Neural cell (in vitro differentiated cells): ENCODE data around the gene ZNF37A. TPM values are rescaled to one million over a fixed set of nuclear protein-coding genes. Genes with fewer than 3 reads are reported as not detected.

Experiments
- H2AFZ ChIP-seq: fragments of 200-600, 300-800 bp; sonication (generic), shearing (Covaris generic); 2 replicates; pipeline ENCODE4 v1.6.0; 2014; ENCODE audit warnings: low read depth, mild to moderate bottlenecking, antibody characterized with exemption, low read length, moderate library complexity
- H3F3A ChIP-seq: fragments of 200-600 bp; shearing (Covaris generic); 2 replicates; pipeline ENCODE4 v1.6.1; 2016; ENCODE audit warnings: mild to moderate bottlenecking, moderate library complexity, mixed read lengths, antibody characterized with exemption, low read length; ENCODE audit not compliant: insufficient read depth, poor library complexity, severe bottlenecking
- H3K27ac ChIP-seq: fragments of 200-600, 300-800 bp; sonication (generic), shearing (Covaris generic); 2 replicates; pipeline ENCODE4 v1.5.1; 2014; ENCODE audit warnings: mild to moderate bottlenecking, low read length, moderate library complexity
- H3K27me3 ChIP-seq: fragments of 300-800, 200-600 bp; sonication (generic), shearing (Covaris generic); 2 replicates; pipeline ENCODE4 v1.6.0; 2014; ENCODE audit warnings: mild to moderate bottlenecking, low read depth, low read length, moderate library complexity; ENCODE audit not compliant: insufficient read depth
- H3K36me3 ChIP-seq: fragments of 300-800, 200-600 bp; sonication (generic), shearing (Covaris generic); 2 replicates; pipeline ENCODE4 v1.5.1; 2014; ENCODE audit warnings: mild to moderate bottlenecking, antibody characterized with exemption, low read length, moderate library complexity; ENCODE audit not compliant: insufficient read depth
- H3K4me2 ChIP-seq: fragments of 300-800, 200-600 bp; sonication (generic), shearing (Covaris generic); 2 replicates; pipeline ENCODE4 v1.6.0; 2014; ENCODE audit warnings: mild to moderate bottlenecking, low read length
- H3K4me3 ChIP-seq: fragments of 300-800, 200-600 bp; sonication (generic), shearing (Covaris generic); 2 replicates; pipeline ENCODE4 v1.5.1; 2014; ENCODE audit warnings: mild to moderate bottlenecking, low read length, moderate library complexity
- H3K79me2 ChIP-seq: fragments of 200-600 bp; shearing (Covaris generic); replicated peaks from 2 replicates; pipeline ENCODE4 v1.6.0; 2014; ENCODE audit warnings: mild to moderate bottlenecking, low read length, moderate library complexity; ENCODE audit not compliant: insufficient read depth
- H3K9ac ChIP-seq: fragments of 300-800, 200-600 bp; sonication (generic), shearing (Covaris generic); 2 replicates; pipeline ENCODE4 v1.6.1; 2016; ENCODE audit warnings: mild to moderate bottlenecking, low read length, mixed read lengths
- H3K9me2 ChIP-seq: fragments of 200-600 bp; shearing (Covaris generic); 2 replicates; pipeline ENCODE4 v1.6.1; 2016; ENCODE audit warnings: mild to moderate bottlenecking, low read length, mixed read lengths; ENCODE audit not compliant: insufficient read depth
- H3K9me3 ChIP-seq: fragments of 200-600, 300-800 bp; sonication (generic), shearing (Covaris generic); 2 replicates; pipeline ENCODE4 v1.6.1; 2016; ENCODE audit warnings: mild to moderate bottlenecking, mixed run types, low read length, moderate library complexity, mixed read lengths
- H4K20me1 ChIP-seq: fragments of 200-600 bp; shearing (Covaris generic); 2 replicates; pipeline ENCODE4 v1.6.1; 2016; ENCODE audit warnings: mild to moderate bottlenecking, mixed run types; ENCODE audit not compliant: insufficient read depth
- EP300 ChIP-seq: fragments of 450-650 bp; conservative IDR thresholded peaks from 2 replicates; pipeline ENCODE4 v1.6.1; 2014; ENCODE audit warnings: antibody characterized with exemption, mild to moderate bottlenecking, moderate library complexity; ENCODE audit not compliant: poor library complexity, severe bottlenecking
- EZH2 ChIP-seq: fragments of 200-600, 300-800 bp; shearing (Covaris generic), sonication (generic); IDR thresholded peaks from 2 replicates; pipeline ENCODE4 v1.6.1; 2014; ENCODE audit warnings: antibody characterized with exemption, low read length, borderline replicate concordance, mild to moderate bottlenecking; ENCODE audit not compliant: insufficient read depth, poor library complexity, severe bottlenecking
- MXI1 ChIP-seq: fragments of 450-650 bp; conservative IDR thresholded peaks from 2 replicates; pipeline ENCODE4 v1.6.1; 2014; ENCODE audit warnings: antibody characterized with exemption, mild to moderate bottlenecking; ENCODE audit not compliant: poor library complexity, severe bottlenecking
- POLR2AphosphoS5 ChIP-seq: IDR thresholded peaks from 2 replicates; pipeline ENCODE4 v1.6.1; 2012
- RAD21 ChIP-seq: fragments of 450-650 bp; conservative IDR thresholded peaks from 2 replicates; pipeline ENCODE4 v1.6.1; 2014; ENCODE audit warnings: antibody characterized with exemption, mild to moderate bottlenecking, moderate library complexity
- SMC3 ChIP-seq: fragments of 450-650 bp; conservative IDR thresholded peaks from 2 replicates; pipeline ENCODE4 v1.6.1; 2014; ENCODE audit warnings: antibody characterized with exemption, mild to moderate bottlenecking, moderate library complexity; ENCODE audit not compliant: poor library complexity
- TAF1 ChIP-seq: IDR thresholded peaks from 2 replicates; pipeline ENCODE4 v1.6.1; 2012; ENCODE audit warnings: low read depth
- polyA minus RNA-seq: library from RNA; depleted of rRNA, polyadenylated mRNA; stranded (reverse); fragments of >200 nt; gene quantifications from 2 replicates; pipeline ENCODE4 v1.2.3, GENCODE V29; 2014
- polyA plus RNA-seq: library from polyadenylated mRNA; depleted of rRNA; stranded (reverse); fragments of >200 nt; gene quantifications from 2 replicates; pipeline ENCODE4 v1.2.3, GENCODE V29; 2014
- TF ChIP-seq, protein P1 (sequence below): fragments of 450-650 bp; IDR thresholded peaks from 2 replicates; pipeline ENCODE4 v1.5.1; 2014; ENCODE audit warnings: antibody characterized with exemption, mild to moderate bottlenecking, moderate library complexity; ENCODE audit not compliant: poor library complexity, severe bottlenecking
- TF ChIP-seq, protein P2 (sequence below): IDR thresholded peaks from 2 replicates; pipeline ENCODE4 v1.6.1; 2012; ENCODE audit warnings: borderline replicate concordance

The ZNF37A gene
- polyA plus RNA-seq (8.9 and 19.4 TPM in 2 replicates), polyA minus RNA-seq (13.1 and 19.2 TPM in 2 replicates)

DNA sequence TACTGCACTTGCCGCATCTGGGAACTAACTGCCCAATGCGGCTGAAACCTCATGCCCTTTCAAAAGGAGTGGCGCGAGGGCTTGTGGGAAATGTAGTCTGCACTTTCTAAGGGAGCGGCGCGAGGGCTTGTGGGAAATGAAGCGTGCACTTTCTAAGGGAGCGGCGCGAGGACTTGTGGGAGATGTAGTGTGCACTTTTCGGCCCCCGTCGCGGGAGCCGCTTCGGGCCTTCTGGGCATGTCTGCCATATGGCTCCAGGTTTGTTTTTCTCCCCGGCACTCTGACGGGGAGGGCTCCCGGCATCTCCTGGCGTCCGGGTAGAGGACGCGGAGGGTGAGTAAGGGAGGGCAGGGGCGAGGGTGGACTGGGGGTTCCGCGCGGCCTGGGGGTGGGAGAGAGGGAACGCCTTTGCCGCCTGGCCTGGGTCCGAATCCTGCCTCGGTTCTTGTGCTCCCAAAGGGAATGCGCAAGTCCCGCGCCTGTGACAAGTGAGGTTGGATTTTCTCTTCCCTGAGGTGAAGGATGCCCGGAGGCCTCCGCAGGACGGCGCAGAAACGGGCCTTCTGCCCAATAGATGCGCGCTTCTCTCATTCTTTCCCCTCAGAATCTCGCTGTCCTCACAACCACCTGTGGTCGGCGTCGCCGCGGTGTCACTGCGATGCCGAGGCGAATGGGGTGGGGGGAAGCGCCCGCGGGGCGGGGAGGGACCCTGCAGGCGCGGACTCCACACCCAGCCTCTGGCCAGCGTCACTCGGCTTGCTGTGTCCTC lies at the start of gene ZNF37A:
TSS of gene ZNF37A (plus strand) at position 180 of the 769 bp plus-strand sequence. CDS start 2,281 bp downstream, outside the sequence.
- H3K4me3 ChIP-seq, result peak within 1 kb of the TSS; percentile 70
- no peaks in the 10 kb centered on the region for H3K36me3 ChIP-seq
- H3K4me2 ChIP-seq, result no peak within 1 kb of the TSS
- H3F3A ChIP-seq, result no peaks in the 10 kb centered on the region
- peak within 1 kb of the TSS; percentile 16 for H3K27ac ChIP-seq
- peak within 1 kb of the TSS; percentile 65 for H2AFZ ChIP-seq
- peaks cover 2% of the 10 kb centered on the region for H3K9me3 ChIP-seq
- TF ChIP-seq, protein P1, sequence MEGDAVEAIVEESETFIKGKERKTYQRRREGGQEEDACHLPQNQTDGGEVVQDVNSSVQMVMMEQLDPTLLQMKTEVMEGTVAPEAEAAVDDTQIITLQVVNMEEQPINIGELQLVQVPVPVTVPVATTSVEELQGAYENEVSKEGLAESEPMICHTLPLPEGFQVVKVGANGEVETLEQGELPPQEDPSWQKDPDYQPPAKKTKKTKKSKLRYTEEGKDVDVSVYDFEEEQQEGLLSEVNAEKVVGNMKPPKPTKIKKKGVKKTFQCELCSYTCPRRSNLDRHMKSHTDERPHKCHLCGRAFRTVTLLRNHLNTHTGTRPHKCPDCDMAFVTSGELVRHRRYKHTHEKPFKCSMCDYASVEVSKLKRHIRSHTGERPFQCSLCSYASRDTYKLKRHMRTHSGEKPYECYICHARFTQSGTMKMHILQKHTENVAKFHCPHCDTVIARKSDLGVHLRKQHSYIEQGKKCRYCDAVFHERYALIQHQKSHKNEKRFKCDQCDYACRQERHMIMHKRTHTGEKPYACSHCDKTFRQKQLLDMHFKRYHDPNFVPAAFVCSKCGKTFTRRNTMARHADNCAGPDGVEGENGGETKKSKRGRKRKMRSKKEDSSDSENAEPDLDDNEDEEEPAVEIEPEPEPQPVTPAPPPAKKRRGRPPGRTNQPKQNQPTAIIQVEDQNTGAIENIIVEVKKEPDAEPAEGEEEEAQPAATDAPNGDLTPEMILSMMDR, result no peak
- TF ChIP-seq POLR2AphosphoS5 (peak; percentile 15), MXI1 (peak; percentile 58), TAF1 (no peak), RAD21 (no peak)
- TF ChIP-seq, protein P2, sequence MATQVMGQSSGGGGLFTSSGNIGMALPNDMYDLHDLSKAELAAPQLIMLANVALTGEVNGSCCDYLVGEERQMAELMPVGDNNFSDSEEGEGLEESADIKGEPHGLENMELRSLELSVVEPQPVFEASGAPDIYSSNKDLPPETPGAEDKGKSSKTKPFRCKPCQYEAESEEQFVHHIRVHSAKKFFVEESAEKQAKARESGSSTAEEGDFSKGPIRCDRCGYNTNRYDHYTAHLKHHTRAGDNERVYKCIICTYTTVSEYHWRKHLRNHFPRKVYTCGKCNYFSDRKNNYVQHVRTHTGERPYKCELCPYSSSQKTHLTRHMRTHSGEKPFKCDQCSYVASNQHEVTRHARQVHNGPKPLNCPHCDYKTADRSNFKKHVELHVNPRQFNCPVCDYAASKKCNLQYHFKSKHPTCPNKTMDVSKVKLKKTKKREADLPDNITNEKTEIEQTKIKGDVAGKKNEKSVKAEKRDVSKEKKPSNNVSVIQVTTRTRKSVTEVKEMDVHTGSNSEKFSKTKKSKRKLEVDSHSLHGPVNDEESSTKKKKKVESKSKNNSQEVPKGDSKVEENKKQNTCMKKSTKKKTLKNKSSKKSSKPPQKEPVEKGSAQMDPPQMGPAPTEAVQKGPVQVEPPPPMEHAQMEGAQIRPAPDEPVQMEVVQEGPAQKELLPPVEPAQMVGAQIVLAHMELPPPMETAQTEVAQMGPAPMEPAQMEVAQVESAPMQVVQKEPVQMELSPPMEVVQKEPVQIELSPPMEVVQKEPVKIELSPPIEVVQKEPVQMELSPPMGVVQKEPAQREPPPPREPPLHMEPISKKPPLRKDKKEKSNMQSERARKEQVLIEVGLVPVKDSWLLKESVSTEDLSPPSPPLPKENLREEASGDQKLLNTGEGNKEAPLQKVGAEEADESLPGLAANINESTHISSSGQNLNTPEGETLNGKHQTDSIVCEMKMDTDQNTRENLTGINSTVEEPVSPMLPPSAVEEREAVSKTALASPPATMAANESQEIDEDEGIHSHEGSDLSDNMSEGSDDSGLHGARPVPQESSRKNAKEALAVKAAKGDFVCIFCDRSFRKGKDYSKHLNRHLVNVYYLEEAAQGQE, result no peak
- H3K9me2 ChIP-seq, result no peaks in the 10 kb centered on the region
- H4K20me1 ChIP-seq, result no peaks in the 10 kb centered on the region
- no peaks in the 10 kb centered on the region for H3K79me2 ChIP-seq
- H3K27me3 ChIP-seq, result no peaks in the 10 kb centered on the region
- peak within 1 kb of the TSS; percentile 68 for H3K9ac ChIP-seq

GRCh38 chr10:38045129-38045528 lies 49.0 kb upstream of the ZNF37A start:
- H3K9me3 ChIP-seq, result no peaks in the 10 kb centered on the region
- no peaks in the 10 kb centered on the region for H3F3A ChIP-seq
- H3K27ac ChIP-seq, result no peak overlapping the region
- no peaks in the 10 kb centered on the region for H3K9me2 ChIP-seq
- peaks cover 5% of the 10 kb centered on the region for H3K36me3 ChIP-seq
- H3K9ac ChIP-seq, result no peak overlapping the region
- TF ChIP-seq MXI1, result no peak
- TF ChIP-seq, protein P2, result no peak
- no peak for TF ChIP-seq EP300
- TF ChIP-seq POLR2AphosphoS5, result no peak
- no peak for TF ChIP-seq RAD21
- TF ChIP-seq SMC3, result no peak
- no peak for TF ChIP-seq EZH2
- TF ChIP-seq TAF1, result no peak
- TF ChIP-seq, protein P1, result no peak
- no peak overlapping the region for H3K4me2 ChIP-seq
- H4K20me1 ChIP-seq, result no peaks in the 10 kb centered on the region
- no peak overlapping the region for H2AFZ ChIP-seq
- no peaks in the 10 kb centered on the region for H3K79me2 ChIP-seq
- H3K27me3 ChIP-seq, result no peaks in the 10 kb centered on the region
- no peak overlapping the region for H3K4me3 ChIP-seq
